Measurements from ENCODE around the gene ZNF608. TPM values are rescaled to one million over a fixed set of nuclear protein-coding genes. Genes with fewer than 3 reads are reported as not detected.

ZNF608 gene
- total and polyA plus RNA-seq, 4 donors = 4.3 to 13.2 (median 8.0) TPM

DNA sequence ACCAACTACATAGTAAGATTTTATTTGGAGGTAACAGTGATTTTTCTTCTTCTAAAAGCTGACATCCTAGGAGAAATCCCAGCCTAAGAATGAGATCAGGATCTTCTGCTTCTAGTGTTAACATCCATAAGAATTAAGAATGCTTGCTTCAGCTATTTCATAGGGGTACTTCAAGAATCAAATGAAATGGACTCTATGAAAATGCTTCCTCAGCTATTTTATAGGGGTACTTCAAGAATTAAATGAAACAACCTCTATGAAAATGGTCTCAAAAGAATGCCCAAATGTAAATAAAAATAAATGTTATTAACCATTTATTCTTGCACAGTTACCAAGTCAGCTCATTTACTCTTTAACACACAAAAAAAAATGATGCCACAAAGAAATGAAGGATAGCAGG lies 31.5 kb downstream of the ZNF608 start:
- no peak overlapping the region for H3K27ac ChIP-seq (ENCODE audit: low read depth in 1 of 2, low read length in 2 of 2)
- H3K27me3 ChIP-seq (ENCODE audit: control insufficient read depth in 1 of 2, insufficient read depth in 2 of 2, low read length in 1 of 2) = no peaks in the 10 kb centered on the region
- intact Hi-C loops (cut with DNase I) = no loop called here
- no peaks in the 10 kb centered on the region for H3K9me3 ChIP-seq (ENCODE audit: control insufficient read depth, low read length)
- H3K36me3 ChIP-seq (ENCODE audit: control insufficient read depth in 1 of 2, insufficient read depth in 2 of 2, low read length in 1 of 2) = no peaks in the 10 kb centered on the region
- H3K4me3 ChIP-seq (ENCODE audit: low read length in 2 of 2) = no peak overlapping the region
- H3K4me1 ChIP-seq (ENCODE audit: control insufficient read depth in 1 of 2, insufficient read depth in 2 of 2, low read length in 2 of 2) = peaks cover 0 to 4% of the 10 kb centered on the region in 2 donors
- DNase-seq = no peak
- no peak for ATAC-seq (ENCODE audit: low FRiP score)

DNA sequence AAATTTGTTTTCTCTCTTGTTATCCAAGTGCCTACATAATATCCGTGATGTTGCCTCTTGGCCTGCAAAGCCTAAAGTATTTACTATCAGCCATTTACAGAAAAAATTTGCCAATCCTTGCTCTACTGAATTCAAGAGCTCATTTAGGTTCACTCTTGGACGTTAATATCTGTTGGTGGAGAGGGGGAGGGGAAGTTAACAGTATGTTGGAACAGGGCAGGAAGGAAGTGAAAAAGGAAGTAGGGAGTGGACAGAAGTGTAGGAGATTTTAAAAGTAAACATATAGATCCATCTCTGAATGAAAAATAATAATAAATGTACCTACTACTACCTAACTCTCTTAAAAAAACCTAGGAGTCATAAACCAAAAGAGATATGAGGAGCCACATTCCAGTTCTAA lies 32.8 kb downstream of the ZNF608 start:
- ATAC-seq (ENCODE audit: low FRiP score) = no peak
- no peak for DNase-seq
- no peak overlapping the region for H3K27ac ChIP-seq (ENCODE audit: low read depth in 1 of 2, low read length in 2 of 2)
- no peak overlapping the region for H3K4me3 ChIP-seq (ENCODE audit: low read length in 2 of 2)
- H3K4me1 ChIP-seq (ENCODE audit: control insufficient read depth in 1 of 2, insufficient read depth in 2 of 2, low read length in 2 of 2) = peaks cover 0 to 4% of the 10 kb centered on the region in 2 donors
- intact Hi-C loops (cut with DNase I) = no loop called here
- H3K9me3 ChIP-seq (ENCODE audit: control insufficient read depth, low read length) = no peaks in the 10 kb centered on the region
- no peaks in the 10 kb centered on the region for H3K27me3 ChIP-seq (ENCODE audit: control insufficient read depth in 1 of 2, insufficient read depth in 2 of 2, low read length in 1 of 2)
- no peaks in the 10 kb centered on the region for H3K36me3 ChIP-seq (ENCODE audit: control insufficient read depth in 1 of 2, insufficient read depth in 2 of 2, low read length in 1 of 2)
- WGBS, 2 donors = 81 to 83% methylated on average over 2 of the region's 2 CpGs

DNA sequence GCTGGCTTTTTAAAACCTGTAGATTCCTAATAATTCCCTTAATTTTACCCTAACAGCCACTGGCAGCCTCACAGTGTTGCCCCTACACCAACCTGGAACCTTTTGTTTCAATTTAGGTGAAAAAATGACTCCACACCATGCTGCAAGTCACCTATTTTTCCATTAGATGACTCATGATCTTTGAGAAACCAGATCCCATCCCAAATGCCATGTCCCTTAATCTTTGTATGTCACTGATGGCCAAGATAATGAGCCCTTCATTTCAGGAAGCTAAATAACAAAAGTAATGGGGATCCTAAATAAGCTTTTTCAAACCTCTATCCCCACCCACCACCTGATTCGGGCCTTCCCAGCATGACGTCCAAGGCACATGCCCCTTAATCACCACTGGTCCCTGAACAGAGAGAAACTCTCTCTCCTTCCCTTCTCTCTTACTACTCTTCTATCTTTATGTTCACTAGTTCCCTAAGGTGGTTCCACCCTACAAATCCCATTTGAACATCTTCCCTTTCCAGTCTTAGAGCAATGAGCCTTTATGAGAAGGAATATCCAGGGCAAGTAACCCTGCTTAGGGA lies 33.6 kb downstream of the ZNF608 start:
- Histone ChIP-seq H3K9me3 (ENCODE audit: control insufficient read depth, low read length) (no peaks in the 10 kb centered on the region), H3K36me3 (ENCODE audit: control insufficient read depth in 1 of 2, insufficient read depth in 2 of 2, low read length in 1 of 2) (no peaks in the 10 kb centered on the region), H3K27ac (ENCODE audit: low read depth in 1 of 2, low read length in 2 of 2) (no peak overlapping the region), H3K4me3 (ENCODE audit: low read length in 2 of 2) (no peak overlapping the region), H3K4me1 (ENCODE audit: control insufficient read depth in 1 of 2, insufficient read depth in 2 of 2, low read length in 2 of 2) (no peaks in the 10 kb centered on the region), H3K27me3 (ENCODE audit: control insufficient read depth in 1 of 2, insufficient read depth in 2 of 2, low read length in 1 of 2) (no peaks in the 10 kb centered on the region)
- 89 to 94% methylated on average over 2 of the region's 2 CpGs for WGBS, 2 donors
- DNase-seq (no peak), ATAC-seq (ENCODE audit: low FRiP score) (no peak)
- intact Hi-C loops (cut with DNase I) = no loop called here

DNA sequence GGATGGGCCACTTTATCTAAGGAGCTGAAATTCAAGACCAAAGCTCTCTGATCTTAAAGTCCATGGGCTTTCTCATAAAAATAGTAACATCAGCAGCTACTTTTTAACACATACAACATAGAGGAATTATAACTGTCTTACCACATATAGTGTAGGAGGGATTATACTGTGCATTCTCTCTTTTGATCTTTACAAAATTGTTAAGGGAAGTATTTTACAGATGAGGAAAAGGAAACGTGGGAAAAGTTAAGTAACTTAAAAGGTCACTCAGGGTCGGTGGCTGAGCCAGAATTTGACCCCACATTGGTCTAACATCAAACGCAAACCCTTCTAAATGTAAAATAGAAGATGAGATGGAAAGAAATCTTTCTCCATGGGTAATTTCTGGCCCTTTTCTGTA lies 38.4 kb downstream of the ZNF608 start:
- 87 to 88% methylated on average over 3 of the region's 3 CpGs for WGBS, 2 donors
- H3K9me3 ChIP-seq (ENCODE audit: control insufficient read depth, low read length) = no peaks in the 10 kb centered on the region
- H3K27ac ChIP-seq (ENCODE audit: low read depth in 1 of 2, low read length in 2 of 2) = no peak overlapping the region
- peaks cover 2 to 6% of the 10 kb centered on the region in 2 donors for H3K4me1 ChIP-seq (ENCODE audit: control insufficient read depth in 1 of 2, insufficient read depth in 2 of 2, low read length in 2 of 2)
- H3K27me3 ChIP-seq (ENCODE audit: control insufficient read depth in 1 of 2, insufficient read depth in 2 of 2, low read length in 1 of 2) = no peaks in the 10 kb centered on the region
- ATAC-seq (ENCODE audit: low FRiP score) (no peak), DNase-seq (no peak)
- intact Hi-C loops (cut with DNase I) = no loop called here
- H3K36me3 ChIP-seq (ENCODE audit: control insufficient read depth in 1 of 2, insufficient read depth in 2 of 2, low read length in 1 of 2) = no peaks in the 10 kb centered on the region
- no peak overlapping the region for H3K4me3 ChIP-seq (ENCODE audit: low read length in 2 of 2)

DNA sequence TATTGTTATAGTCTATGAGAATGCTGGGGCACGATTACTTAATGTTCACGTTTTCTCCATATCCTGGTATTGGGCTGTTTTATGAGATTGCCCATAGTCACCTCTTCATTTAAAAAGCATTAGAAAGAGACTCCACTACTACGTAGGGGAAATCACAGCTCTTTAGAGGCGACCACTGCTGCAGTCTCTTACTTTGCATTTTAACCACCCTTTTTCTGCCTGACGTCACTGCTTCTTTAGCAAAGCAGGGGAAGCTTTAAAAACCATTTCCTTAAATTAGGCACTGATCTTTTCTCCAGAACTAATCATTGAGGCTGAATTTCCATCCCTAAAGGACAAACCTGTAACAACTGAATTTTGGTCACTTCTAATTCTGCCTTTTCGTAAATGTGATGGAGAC lies 38.9 kb downstream of the ZNF608 start:
- no peak for ATAC-seq (ENCODE audit: low FRiP score)
- intact Hi-C loops (cut with DNase I) = no loop called here
- Histone ChIP-seq H3K27me3 (ENCODE audit: control insufficient read depth in 1 of 2, insufficient read depth in 2 of 2, low read length in 1 of 2) (no peaks in the 10 kb centered on the region), H3K9me3 (ENCODE audit: control insufficient read depth, low read length) (no peaks in the 10 kb centered on the region), H3K36me3 (ENCODE audit: control insufficient read depth in 1 of 2, insufficient read depth in 2 of 2, low read length in 1 of 2) (no peaks in the 10 kb centered on the region), H3K4me3 (ENCODE audit: low read length in 2 of 2) (no peak overlapping the region), H3K27ac (ENCODE audit: low read depth in 1 of 2, low read length in 2 of 2) (no peak overlapping the region), H3K4me1 (ENCODE audit: control insufficient read depth in 1 of 2, insufficient read depth in 2 of 2, low read length in 2 of 2) (peaks cover 2 to 7% of the 10 kb centered on the region in 2 donors)
- WGBS, 2 donors = 56 to 58% methylated on average over 6 of the region's 6 CpGs
- no peak for DNase-seq

DNA sequence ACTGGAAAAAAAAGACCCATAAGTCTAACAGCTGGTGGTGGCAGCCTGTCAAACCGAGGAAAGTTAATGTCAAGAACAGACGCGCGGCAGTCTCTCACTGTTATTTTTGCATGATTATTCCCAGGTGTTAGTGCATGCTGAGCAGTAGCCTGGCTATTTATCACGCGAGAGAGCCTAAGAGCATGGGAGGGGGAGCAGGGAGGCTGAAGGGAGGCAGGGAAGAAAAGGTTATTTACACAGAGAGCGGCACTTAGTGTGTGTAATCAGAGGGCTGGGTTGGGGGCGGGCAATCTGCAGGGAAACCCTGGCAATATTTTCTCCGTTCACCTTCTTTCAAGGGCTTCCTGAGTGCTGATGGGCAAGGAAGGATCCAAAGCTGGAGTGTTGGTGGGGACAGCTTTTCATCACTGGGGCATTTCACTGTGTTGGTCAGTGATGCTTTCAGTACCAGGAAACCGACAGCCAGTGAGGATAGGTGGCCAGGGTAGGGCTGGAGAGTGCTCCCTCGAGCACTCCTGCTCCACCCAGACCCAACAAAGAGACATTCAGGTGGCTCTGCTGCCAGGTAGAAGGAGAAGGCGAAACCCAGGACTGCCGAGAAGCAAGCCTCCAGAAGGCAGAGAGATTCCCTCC lies 39.6 kb downstream of the ZNF608 start:
- Histone ChIP-seq H3K4me3 (ENCODE audit: low read length in 2 of 2) (no peak overlapping the region), H3K36me3 (ENCODE audit: control insufficient read depth in 1 of 2, insufficient read depth in 2 of 2, low read length in 1 of 2) (no peaks in the 10 kb centered on the region), H3K27me3 (ENCODE audit: control insufficient read depth in 1 of 2, insufficient read depth in 2 of 2, low read length in 1 of 2) (no peaks in the 10 kb centered on the region), H3K27ac (ENCODE audit: low read depth in 1 of 2, low read length in 2 of 2) (no peak overlapping the region), H3K4me1 (ENCODE audit: control insufficient read depth in 1 of 2, insufficient read depth in 2 of 2, low read length in 2 of 2) (peaks cover 2 to 7% of the 10 kb centered on the region in 2 donors), H3K9me3 (ENCODE audit: control insufficient read depth, low read length) (no peaks in the 10 kb centered on the region)
- WGBS, 2 donors = 18 to 22% methylated on average over 13 of the region's 13 CpGs
- DNase-seq (no peak), ATAC-seq (ENCODE audit: low FRiP score) (no peak)
- intact Hi-C loops (cut with DNase I) = no loop called here

DNA sequence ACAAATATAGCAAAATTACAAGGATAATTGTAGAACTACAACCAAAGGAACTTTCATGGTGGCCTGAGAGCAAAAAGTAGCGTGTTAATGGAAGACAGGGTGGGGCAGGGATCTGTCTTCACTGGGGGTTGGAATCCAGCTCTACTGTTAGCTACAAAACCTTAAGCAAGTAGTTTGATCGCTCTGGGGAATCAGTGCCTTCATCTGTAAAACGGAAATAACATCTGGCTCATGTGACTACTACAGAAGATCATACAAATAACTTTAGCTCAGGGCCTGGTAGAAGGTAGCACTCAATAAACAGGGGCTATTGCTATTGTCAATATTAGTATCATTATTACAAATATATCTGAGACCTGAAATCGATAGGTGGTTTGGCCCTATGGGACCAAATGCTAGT lies 40.4 kb downstream of the ZNF608 start:
- Histone ChIP-seq H3K9me3 (ENCODE audit: control insufficient read depth, low read length) (no peaks in the 10 kb centered on the region), H3K4me3 (ENCODE audit: low read length in 2 of 2) (no peak overlapping the region), H3K27ac (ENCODE audit: low read depth in 1 of 2, low read length in 2 of 2) (no peak overlapping the region), H3K36me3 (ENCODE audit: control insufficient read depth in 1 of 2, insufficient read depth in 2 of 2, low read length in 1 of 2) (no peaks in the 10 kb centered on the region), H3K27me3 (ENCODE audit: control insufficient read depth in 1 of 2, insufficient read depth in 2 of 2, low read length in 1 of 2) (no peaks in the 10 kb centered on the region), H3K4me1 (ENCODE audit: control insufficient read depth in 1 of 2, insufficient read depth in 2 of 2, low read length in 2 of 2) (peaks cover 2 to 7% of the 10 kb centered on the region in 2 donors)
- intact Hi-C loops (cut with DNase I) = no loop called here
- ATAC-seq (ENCODE audit: low FRiP score) (no peak), DNase-seq (no peak)
- WGBS, 2 donors = 95 to 96% methylated on average over 4 of the region's 4 CpGs

DNA sequence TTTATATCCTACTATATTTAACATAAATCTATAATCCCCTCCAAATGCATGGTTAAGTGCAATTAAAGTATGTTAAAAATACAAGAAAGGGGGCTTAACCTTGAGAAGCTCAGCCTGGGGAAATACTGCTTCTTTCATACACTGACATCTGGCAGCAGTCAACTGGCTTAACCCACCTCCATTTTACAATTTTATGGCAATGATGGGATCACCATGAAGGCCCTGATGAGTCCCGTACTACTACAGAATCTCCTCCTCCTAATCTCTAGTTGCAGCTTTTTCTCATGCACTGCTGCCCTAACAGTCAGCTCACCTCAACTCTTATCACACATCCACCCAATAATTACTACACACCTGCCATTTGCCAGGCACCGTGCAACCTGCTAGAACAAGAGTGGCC lies 40.9 kb downstream of the ZNF608 start:
- no peak for DNase-seq
- no peak overlapping the region for H3K27ac ChIP-seq (ENCODE audit: low read depth in 1 of 2, low read length in 2 of 2)
- H3K9me3 ChIP-seq (ENCODE audit: control insufficient read depth, low read length) = no peaks in the 10 kb centered on the region
- H3K4me1 ChIP-seq (ENCODE audit: control insufficient read depth in 1 of 2, insufficient read depth in 2 of 2, low read length in 2 of 2) = peaks cover 2 to 7% of the 10 kb centered on the region in 2 donors
- no peaks in the 10 kb centered on the region for H3K36me3 ChIP-seq (ENCODE audit: control insufficient read depth in 1 of 2, insufficient read depth in 2 of 2, low read length in 1 of 2)
- intact Hi-C loops (cut with DNase I) = no loop called here
- 97 to 100% methylated on average over 2 of the region's 2 CpGs for WGBS, 2 donors
- H3K27me3 ChIP-seq (ENCODE audit: control insufficient read depth in 1 of 2, insufficient read depth in 2 of 2, low read length in 1 of 2) = no peaks in the 10 kb centered on the region
- H3K4me3 ChIP-seq (ENCODE audit: low read length in 2 of 2) = no peak overlapping the region
- ATAC-seq (ENCODE audit: low FRiP score) = no peak

DNA sequence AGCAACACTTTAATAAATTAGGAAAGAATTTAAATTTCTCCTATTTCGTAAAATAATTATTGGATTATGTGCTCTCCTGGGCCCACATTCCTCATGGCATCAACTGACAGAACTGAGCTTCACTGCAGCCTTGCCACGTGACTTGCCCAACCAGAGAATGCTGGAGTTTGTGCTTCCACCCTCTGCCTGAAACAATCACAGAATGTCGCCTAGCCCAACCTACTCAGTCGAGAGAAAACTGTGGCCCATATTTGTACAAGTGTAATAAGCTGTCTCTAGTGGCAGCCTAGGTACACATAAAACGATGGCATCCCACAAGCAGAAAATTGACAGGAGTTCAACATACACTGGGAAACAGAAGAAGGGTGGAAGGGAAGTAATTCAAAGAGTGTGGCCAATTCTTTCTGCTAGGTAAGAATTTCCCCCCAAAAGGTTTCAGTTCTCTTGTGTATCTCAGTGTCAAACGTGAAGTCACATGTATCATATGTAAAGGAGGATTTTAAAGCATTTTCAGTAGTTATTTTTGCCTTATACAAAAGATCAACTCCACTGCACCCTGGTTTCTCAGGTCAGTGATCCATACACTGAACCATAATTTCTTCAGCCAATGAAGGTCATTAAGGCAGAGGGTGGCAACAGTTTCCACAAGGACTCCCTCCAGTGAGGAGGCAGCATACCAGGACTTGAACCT lies 41.7 kb downstream of the ZNF608 start:
- H3K9me3 ChIP-seq (ENCODE audit: control insufficient read depth, low read length) = no peaks in the 10 kb centered on the region
- H3K27me3 ChIP-seq (ENCODE audit: control insufficient read depth in 1 of 2, insufficient read depth in 2 of 2, low read length in 1 of 2) = no peaks in the 10 kb centered on the region
- no peak overlapping the region for H3K27ac ChIP-seq (ENCODE audit: low read depth in 1 of 2, low read length in 2 of 2)
- 47 to 50% methylated on average over 6 of the region's 6 CpGs for WGBS, 2 donors
- H3K36me3 ChIP-seq (ENCODE audit: control insufficient read depth in 1 of 2, insufficient read depth in 2 of 2, low read length in 1 of 2) = no peaks in the 10 kb centered on the region
- peaks cover 2 to 7% of the 10 kb centered on the region in 2 donors for H3K4me1 ChIP-seq (ENCODE audit: control insufficient read depth in 1 of 2, insufficient read depth in 2 of 2, low read length in 2 of 2)
- ATAC-seq (ENCODE audit: low FRiP score) (no peak), DNase-seq (no peak)
- H3K4me3 ChIP-seq (ENCODE audit: low read length in 2 of 2) = no peak overlapping the region
- intact Hi-C loops (cut with DNase I) = no loop called here
